H1 (cell line): Measurements from ENCODE around the gene EPHA3. TPM values are rescaled to one million over a fixed set of nuclear protein-coding genes. Genes with fewer than 3 reads are reported as not detected.

Experiments
- CTCF ChIA-PET: fragments of 300-600 bp; sonication (Branson Sonifier 250); formaldehyde crosslinking; loops from one replicate; lab custom pipeline; 2021; ENCODE audit not compliant: partially characterized antibody; lab: Charles Lee
- POLR2A ChIA-PET: fragments of 300-600 bp; sonication (Branson Sonifier 250); formaldehyde crosslinking; loops from one replicate; lab custom pipeline; 2021; ENCODE audit warnings: inconsistent platforms; ENCODE audit not compliant: partially characterized antibody; lab: Charles Lee
- DNase-seq, 2 experiments: peaks; one replicate each; pipeline versions ENCODE4 v3.0.0 to v3.0.0-alpha.2; 2010 to 2022; ENCODE audit warnings: low spot score in 2 of 2, low read depth in 1 of 2, mixed read lengths in 1 of 2
- FAIRE-seq: peaks from 2 replicates; lab custom pipeline; 2011; peaks lifted over from hg19 to GRCh38; lab: Jason Lieb, UNC
- H2AFZ ChIP-seq: 2 replicates; pipeline ENCODE4 v1.8.1; 2012; ENCODE audit warnings: low read length, inconsistent platforms
- H2AK5ac ChIP-seq: 2 replicates; pipeline ENCODE4 v1.6.1; 2013; ENCODE audit warnings: low read depth, low read length
- H2BK120ac ChIP-seq: replicated peaks from 2 replicates; pipeline ENCODE3; 2013; ENCODE audit warnings: low read depth, low read length, inconsistent platforms
- H2BK12ac ChIP-seq: 2 replicates; pipeline ENCODE4 v1.6.1; 2013; ENCODE audit warnings: low read depth, low read length
- H2BK15ac ChIP-seq: 2 replicates; pipeline ENCODE4 v1.6.1; 2013; ENCODE audit warnings: low read length
- H2BK20ac ChIP-seq: 2 replicates; pipeline ENCODE4 v1.6.1; 2013; ENCODE audit warnings: low read length
- H2BK5ac ChIP-seq: 2 replicates; pipeline ENCODE4 v1.6.1; 2013; ENCODE audit warnings: low read depth, low read length
- H3K14ac ChIP-seq: 2 replicates; pipeline ENCODE4 v1.6.1; 2013; ENCODE audit warnings: inconsistent platforms; ENCODE audit not compliant: insufficient read length
- H3K18ac ChIP-seq: 2 replicates; pipeline ENCODE4 v1.6.1; 2013; ENCODE audit warnings: low read length; ENCODE audit errors: extremely low read depth
- H3K23ac ChIP-seq: 2 replicates; pipeline ENCODE4 v1.6.1; 2013; ENCODE audit warnings: inconsistent platforms; ENCODE audit not compliant: insufficient read length
- H3K23me2 ChIP-seq: 2 replicates; pipeline ENCODE4 v1.6.1; 2013; ENCODE audit warnings: low read depth, low read length
- H3K27ac ChIP-seq: 2 replicates; pipeline ENCODE4 v1.6.1; 2011; ENCODE audit warnings: low read depth, low read length, inconsistent platforms
- H3K27me3 ChIP-seq, 4 experiments: replicated peaks in 1 of 4; 1 replicate in 1 of 4; 2 replicates in 3 of 4; pipeline versions ENCODE4 v1.6.1 to v1.8.1; 2011 to 2013; ENCODE audit warnings: low read length in 3 of 4, mild to moderate bottlenecking in 3 of 4, inconsistent platforms in 2 of 4, mixed read lengths in 2 of 4, moderate library complexity in 1 of 4; ENCODE audit not compliant: control insufficient read depth in 3 of 4, insufficient read depth in 3 of 4; ENCODE audit errors: extremely low read depth in 1 of 4
- H3K36me3 ChIP-seq, 4 experiments: 2 replicates each; pipeline versions ENCODE4 v1.6.1 to v1.8.1; 2011 to 2013; ENCODE audit warnings: mild to moderate bottlenecking in 4 of 4, low read length in 3 of 4, moderate library complexity in 2 of 4, control low read depth in 1 of 4, inconsistent platforms in 1 of 4; ENCODE audit not compliant: insufficient read depth in 4 of 4, control insufficient read depth in 2 of 4
- H3K4ac ChIP-seq: replicated peaks from 2 replicates; pipeline ENCODE3; 2013; ENCODE audit warnings: low read length, low read depth, mixed read lengths, inconsistent platforms; ENCODE audit not compliant: insufficient read length
- H3K4me1 ChIP-seq, 4 experiments: replicated peaks in 1 of 4; 1 replicate in 1 of 4; 2 replicates in 3 of 4; pipeline versions ENCODE4 v1.6.1 to v1.8.1; 2011 to 2013; ENCODE audit warnings: low read length in 3 of 4, inconsistent platforms in 2 of 4, mixed read lengths in 1 of 4; ENCODE audit not compliant: insufficient read depth in 4 of 4, control insufficient read depth in 3 of 4
- H3K4me2 ChIP-seq, 2 experiments: 2 replicates each; pipeline versions ENCODE4 v1.6.1 to v1.8.1; 2011 to 2013; ENCODE audit warnings: low read depth in 2 of 2, low read length in 2 of 2, control low read depth in 1 of 2, inconsistent platforms in 1 of 2, mild to moderate bottlenecking in 1 of 2; ENCODE audit not compliant: insufficient read depth in 1 of 2
- H3K4me3 ChIP-seq, 4 experiments: fragments of 200-600, 300-600 bp in 1 of 4; sonication (generic), shearing (Covaris generic), sonication (Bioruptor Twin) in 1 of 4; 2 replicates each; pipeline versions ENCODE4 v1.5.1 to v1.8.1; 2011 to 2016; ENCODE audit warnings: low read length in 4 of 4, low read depth in 3 of 4, control low read depth in 2 of 4, inconsistent platforms in 2 of 4, mild to moderate bottlenecking in 2 of 4, mixed read lengths in 1 of 4, moderate library complexity in 1 of 4; ENCODE audit not compliant: insufficient read depth in 2 of 4; ENCODE audit errors: extremely low read depth in 1 of 4
- H3K56ac ChIP-seq: replicated peaks from 2 replicates; pipeline ENCODE3; 2013; ENCODE audit warnings: low read depth, mild to moderate bottlenecking, mixed read lengths, low read length, inconsistent platforms; ENCODE audit not compliant: insufficient read length
- H3K79me1 ChIP-seq: 2 replicates; pipeline ENCODE4 v1.6.1; 2013; ENCODE audit warnings: low read depth, low read length, control low read depth
- H3K79me2 ChIP-seq, 2 experiments: 2 replicates each; pipeline versions ENCODE4 v1.6.1 to v1.8.1; 2012 to 2013; ENCODE audit warnings: low read length in 2 of 2, mild to moderate bottlenecking in 2 of 2, inconsistent platforms in 1 of 2; ENCODE audit not compliant: insufficient read depth in 2 of 2, control insufficient read depth in 1 of 2
- H3K9ac ChIP-seq, 4 experiments: replicated peaks in 1 of 4; 1 replicate in 1 of 4; 2 replicates in 3 of 4; pipeline versions ENCODE4 v1.6.1 to v1.8.1; 2011 to 2013; ENCODE audit warnings: low read depth in 3 of 4, low read length in 3 of 4, control low read depth in 2 of 4, mild to moderate bottlenecking in 2 of 4, moderate library complexity in 2 of 4, inconsistent platforms in 1 of 4; ENCODE audit errors: extremely low read depth in 1 of 4
- H3K9me3 ChIP-seq, 2 experiments: 2 replicates each; pipeline versions ENCODE4 v1.6.1 to v1.8.1; 2012 to 2013; ENCODE audit warnings: mild to moderate bottlenecking in 2 of 2, moderate library complexity in 2 of 2, control low read depth in 1 of 2, inconsistent platforms in 1 of 2, low read depth in 1 of 2, low read length in 1 of 2, mixed read lengths in 1 of 2; ENCODE audit not compliant: insufficient read depth in 2 of 2
- H4K20me1 ChIP-seq, 2 experiments: replicated peaks in 1 of 2; 2 replicates each; pipeline versions ENCODE3 to v1.8.1; 2011 to 2013; ENCODE audit warnings: inconsistent platforms in 2 of 2, low read length in 2 of 2, mild to moderate bottlenecking in 1 of 2; ENCODE audit not compliant: insufficient read depth in 2 of 2, control insufficient read depth in 1 of 2
- H4K5ac ChIP-seq: 2 replicates; pipeline ENCODE4 v1.6.1; 2013; ENCODE audit warnings: low read length, low read depth, mixed read lengths, inconsistent platforms; ENCODE audit not compliant: insufficient read length
- H4K8ac ChIP-seq: 2 replicates; pipeline ENCODE4 v1.8.0; 2013; ENCODE audit warnings: mild to moderate bottlenecking, moderate library complexity, low read length, inconsistent platforms; ENCODE audit not compliant: insufficient read depth; ENCODE audit errors: extremely low read depth
- H4K91ac ChIP-seq: replicated peaks from 2 replicates; pipeline ENCODE3; 2013; ENCODE audit warnings: low read length, mixed read lengths, inconsistent platforms; ENCODE audit not compliant: insufficient read length
- MAFK ChIP-seq: IDR thresholded peaks from 2 replicates; pipeline ENCODE4 v1.6.1; 2012; ENCODE audit warnings: low read depth, mild to moderate bottlenecking, improper control_type of control experiment, low read length
- WGBS, 2 experiments: shearing (Covaris generic) in 1 of 2; methylation state at CpG; one replicate each; pipeline versions ENCODE4 v1.1.6 to v1.1.7; 2013 to 2015; ENCODE audit warnings: low lambda C conversion rate in 2 of 2, mixed read lengths in 2 of 2, inconsistent platforms in 1 of 2, low coverage in 1 of 2, missing lambda C conversion rate in 1 of 2; ENCODE audit not compliant: insufficient replicate concordance in 2 of 2, insufficient coverage in 1 of 2, insufficient read length in 1 of 2; ENCODE audit errors: extremely low coverage in 1 of 2, missing lambda C conversion rate in 1 of 2; 5-methylcytosine and 5-hydroxymethylcytosine counted together
- polyA plus RNA-seq, 7 experiments: library from polyadenylated mRNA; depleted of rRNA in 3 of 7; stranded (reverse) in 5 of 7; unstranded in 2 of 7; fragments of >200 nt in 5 of 7; fragments of 200-250 nt in 2 of 7; gene quantifications; 1 replicate in 5 of 7; 2 replicates in 1 of 7; 4 replicates in 1 of 7; pipeline versions ENCODE4 v1.2.1 to v1.2.3, GENCODE V29; 2011 to 2013; ENCODE audit warnings: missing spikeins in 2 of 7, mixed read lengths in 2 of 7
- total RNA-seq: library from RNA; stranded (reverse); fragmentation: NEBNext Ultra II Directional; extraction: Animal tissue kit (Norgen Biotek cat#: 25700); gene quantifications from 2 replicates; pipeline ENCODE4 v1.2.1, GENCODE V29; 2021
- TF ChIP-seq, protein P1 (sequence below): IDR thresholded peaks from 2 replicates; pipeline ENCODE4 v1.6.1; 2012; ENCODE audit warnings: inconsistent platforms

Gene EPHA3
- total and polyA plus RNA-seq, 2 of the 8 experiments (the other 6 are each of a cell fraction or from before 2014, with no cell fraction given): 0.09 to 0.22 TPM

DNA sequence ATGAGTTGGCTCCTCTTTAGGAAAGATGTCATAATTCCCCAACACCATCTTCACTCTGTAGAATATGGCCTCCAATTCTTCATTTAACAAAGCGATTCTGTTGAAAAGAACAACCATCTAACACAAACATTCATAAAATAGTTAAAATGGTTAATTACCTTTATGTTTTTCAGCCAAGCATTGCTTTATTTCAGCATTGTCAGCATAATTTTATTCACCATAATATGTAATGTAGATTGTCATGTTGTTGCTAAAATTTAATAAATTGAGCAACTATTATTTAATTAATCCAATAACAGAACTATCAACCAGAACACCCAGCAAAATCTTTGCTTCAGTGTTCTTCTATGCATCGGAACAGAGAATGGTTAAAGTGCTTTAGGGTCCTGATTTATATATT lies 46.2 kb upstream of the EPHA3 start:
- ChIA-PET POLR2A (no interaction called here), CTCF (no interaction called here)
- Histone ChIP-seq H3K27me3 (no peaks in the 10 kb centered on the region), H4K8ac (no peak overlapping the region), H2AFZ (no peak overlapping the region), H2BK12ac (no peak overlapping the region), H4K5ac (no peak overlapping the region), H3K18ac (no peak overlapping the region), H2BK15ac (no peak overlapping the region), H2BK120ac (no peak overlapping the region), H4K20me1 (no peaks in the 10 kb centered on the region), H3K56ac (peak overlapping the region; percentile 26), H3K9me3 (no peaks in the 10 kb centered on the region), H3K36me3 (no peaks in the 10 kb centered on the region), H3K4me1 (no peaks in the 10 kb centered on the region), H3K4me2 (no peak overlapping the region), H3K23me2 (no peaks in the 10 kb centered on the region), H2AK5ac (no peak overlapping the region), H3K4ac (no peak overlapping the region), H3K27ac (no peak overlapping the region), H3K4me3 (no peak overlapping the region), H2BK5ac (no peak overlapping the region), H3K23ac (no peak overlapping the region), H2BK20ac (no peak overlapping the region), H3K9ac (no peak overlapping the region), H3K79me1 (no peaks in the 10 kb centered on the region), H3K79me2 (no peaks in the 10 kb centered on the region), H3K14ac (no peak overlapping the region), H4K91ac (no peak overlapping the region)
- DNase-seq: no peak
- TF ChIP-seq, protein P1, sequence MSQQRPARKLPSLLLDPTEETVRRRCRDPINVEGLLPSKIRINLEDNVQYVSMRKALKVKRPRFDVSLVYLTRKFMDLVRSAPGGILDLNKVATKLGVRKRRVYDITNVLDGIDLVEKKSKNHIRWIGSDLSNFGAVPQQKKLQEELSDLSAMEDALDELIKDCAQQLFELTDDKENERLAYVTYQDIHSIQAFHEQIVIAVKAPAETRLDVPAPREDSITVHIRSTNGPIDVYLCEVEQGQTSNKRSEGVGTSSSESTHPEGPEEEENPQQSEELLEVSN: no peak
- TF ChIP-seq MAFK: peak; percentile 74; the same call in 1 of the 2 replicates
- FAIRE-seq: no peak
- 95% methylated on average over 2 of the region's 2 CpGs; no CpG with 5 or more reads in 1 of the 2 experiments for WGBS, 2 experiments
